ENCODE data around the gene TGFBR2. TPM values are rescaled to one million over a fixed set of nuclear protein-coding genes. Genes with fewer than 3 reads are reported as not detected.
A peak's percentile ranks its signal among the peaks of the same experiment; 100 is the strongest.

The TGFBR2 gene
- total RNA-seq, 2 donors from 2014 or later = 91.8 to 143 TPM

- Histone ChIP-seq H3K9me3 (no peaks in the 10 kb centered on the region), H3K27ac (peak overlapping the region; percentile 20 to 91 (median 62)), H3K4me1 (peaks cover 44% of the 10 kb centered on the region), H3K27me3 (no peaks in the 10 kb centered on the region), H3K4me3 (no peak overlapping the region), H3K36me3 (replicated peaks in 1 of 2; ENCODE audit: insufficient read depth in 1 of 2, low read depth in 2 of 2) (no peaks in the 10 kb centered on the region)
- TF ChIP-seq POLR2A (IDR thresholded peaks at IDR 0.05) = no peak
- no peak for TF ChIP-seq CTCF (IDR thresholded peaks at IDR 0.05)
- intact Hi-C loops (cut with DNase I) = no loop called here
- no peak for ATAC-seq
- 84 to 85% methylated on average over 3 of the region's 3 CpGs for WGBS, 2 donors
- DNase-seq = no peak
Observed at GRCh38 chr3:30598668-30599545, 7.5 kb upstream of the TGFBR2 start.

GRCh38 chr3:30600572-30600971, 5.8 kb upstream of the TGFBR2 start:
- peaks cover 49% of the 10 kb centered on the region for H3K4me1 ChIP-seq
- no peaks in the 10 kb centered on the region for H3K27me3 ChIP-seq
- H3K9me3 ChIP-seq = no peaks in the 10 kb centered on the region
- TF ChIP-seq POLR2A (IDR thresholded peaks at IDR 0.05) (no peak), CTCF (IDR thresholded peaks at IDR 0.05) (no peak)
- 92 to 98% methylated on average over 2 of the region's 2 CpGs for WGBS, 2 donors
- no peak for ATAC-seq
- intact Hi-C loops (cut with DNase I) = no loop called here
- DNase-seq = no peak
- H3K4me3 ChIP-seq = no peak overlapping the region
- H3K36me3 ChIP-seq (replicated peaks in 1 of 2; ENCODE audit: insufficient read depth in 1 of 2, low read depth in 2 of 2) = no peaks in the 10 kb centered on the region
- peak overlapping the region in 2 of 4 donors; percentile 0 to 14 for H3K27ac ChIP-seq

- peaks cover 34% of the 10 kb centered on the region for H3K4me1 ChIP-seq
- no peaks in the 10 kb centered on the region for H3K9me3 ChIP-seq
- 73 to 78% methylated on average over 4 of the region's 4 CpGs for WGBS, 2 donors
- H3K36me3 ChIP-seq (replicated peaks in 1 of 2; ENCODE audit: insufficient read depth in 1 of 2, low read depth in 2 of 2) = no peaks in the 10 kb centered on the region
- TF ChIP-seq POLR2A (IDR thresholded peaks at IDR 0.05) = no peak
- no peak for TF ChIP-seq CTCF (IDR thresholded peaks at IDR 0.05)
- H3K4me3 ChIP-seq = no peak overlapping the region
- ATAC-seq (no peak), DNase-seq (no peak)
- H3K27me3 ChIP-seq = no peaks in the 10 kb centered on the region
- H3K27ac ChIP-seq = no peak overlapping the region
- intact Hi-C loops (cut with DNase I) = no loop called here
Observed at GRCh38 chr3:30602946-30603345, 3.5 kb upstream of the TGFBR2 start.

- Histone ChIP-seq H3K36me3 (replicated peaks in 1 of 2; ENCODE audit: insufficient read depth in 1 of 2, low read depth in 2 of 2) (no peaks in the 10 kb centered on the region), H3K27me3 (no peaks in the 10 kb centered on the region), H3K4me1 (peaks cover 29% of the 10 kb centered on the region), H3K4me3 (no peak overlapping the region), H3K9me3 (no peaks in the 10 kb centered on the region), H3K27ac (peak overlapping the region in 1 of 4 donors; percentile 97)
- intact Hi-C loops (cut with DNase I) = no loop called here
- DNase-seq = no peak
- 67 to 84% methylated on average over 3 of the region's 3 CpGs for WGBS, 2 donors
- TF ChIP-seq POLR2A (IDR thresholded peaks at IDR 0.05) (no peak), CTCF (IDR thresholded peaks at IDR 0.05) (no peak)
- ATAC-seq = no peak
Observed at GRCh38 chr3:30604093-30604492, 2.3 kb upstream of the TGFBR2 start.

- no peaks in the 10 kb centered on the region for H3K9me3 ChIP-seq
- peak overlapping the region in 2 of 4 donors; percentile 97 to 99 for H3K27ac ChIP-seq
- ATAC-seq = no peak
- TF ChIP-seq CTCF (IDR thresholded peaks at IDR 0.05) (no peak), POLR2A (IDR thresholded peaks at IDR 0.05) (no peak)
- H3K27me3 ChIP-seq = no peaks in the 10 kb centered on the region
- no peaks in the 10 kb centered on the region for H3K36me3 ChIP-seq (replicated peaks in 1 of 2; ENCODE audit: insufficient read depth in 1 of 2, low read depth in 2 of 2)
- no peak overlapping the region for H3K4me3 ChIP-seq
- peaks cover 26% of the 10 kb centered on the region for H3K4me1 ChIP-seq
- DNase-seq = no peak
- intact Hi-C loops (cut with DNase I) = no loop called here
- WGBS, 2 donors = 66 to 76% methylated on average over 5 of the region's 5 CpGs
Observed at GRCh38 chr3:30604558-30604957, 1.8 kb upstream of the TGFBR2 start.
